Measurements from ENCODE around the gene SYT11. TPM values are rescaled to one million over a fixed set of nuclear protein-coding genes. Genes with fewer than 3 reads are reported as not detected.

Gene SYT11
- total RNA-seq, 1 donor from 2014 or later, result 15.4 TPM

DNA sequence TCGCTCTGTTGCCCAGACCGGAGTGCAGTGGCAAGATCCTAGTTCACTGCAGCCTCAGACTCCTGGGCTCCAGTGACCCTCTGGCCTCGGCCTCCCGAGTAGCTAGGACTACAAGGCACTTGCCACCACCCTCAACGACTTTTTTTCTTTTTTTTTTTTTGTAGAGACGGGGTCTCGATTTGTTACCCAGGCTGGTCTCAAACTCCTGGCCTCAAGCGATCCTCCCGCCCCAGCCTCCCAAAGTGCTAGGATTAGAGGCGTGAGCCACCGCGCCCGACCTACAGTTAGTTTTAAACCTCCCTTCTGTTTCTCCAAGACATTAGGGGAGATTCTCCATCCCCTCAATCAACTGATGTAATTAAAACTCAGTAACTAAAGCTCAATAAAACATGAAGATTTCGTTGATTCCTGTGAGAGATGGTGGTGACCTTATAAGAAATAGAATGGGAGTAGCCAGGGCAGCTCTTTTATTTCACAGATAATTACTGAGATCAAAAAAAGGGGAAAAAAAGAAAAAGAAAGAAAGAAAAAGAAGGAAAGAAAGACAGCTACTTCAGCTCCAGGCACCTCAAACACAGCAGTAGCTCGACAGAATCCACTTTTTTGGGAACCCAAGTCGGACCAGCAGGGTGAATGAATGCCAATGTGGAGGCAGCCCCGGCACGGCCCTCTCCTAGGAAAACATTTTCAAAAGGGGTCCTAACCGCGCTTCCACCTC is 3.0 kb upstream of the SYT11 start:
- TF ChIP-seq, protein P1, sequence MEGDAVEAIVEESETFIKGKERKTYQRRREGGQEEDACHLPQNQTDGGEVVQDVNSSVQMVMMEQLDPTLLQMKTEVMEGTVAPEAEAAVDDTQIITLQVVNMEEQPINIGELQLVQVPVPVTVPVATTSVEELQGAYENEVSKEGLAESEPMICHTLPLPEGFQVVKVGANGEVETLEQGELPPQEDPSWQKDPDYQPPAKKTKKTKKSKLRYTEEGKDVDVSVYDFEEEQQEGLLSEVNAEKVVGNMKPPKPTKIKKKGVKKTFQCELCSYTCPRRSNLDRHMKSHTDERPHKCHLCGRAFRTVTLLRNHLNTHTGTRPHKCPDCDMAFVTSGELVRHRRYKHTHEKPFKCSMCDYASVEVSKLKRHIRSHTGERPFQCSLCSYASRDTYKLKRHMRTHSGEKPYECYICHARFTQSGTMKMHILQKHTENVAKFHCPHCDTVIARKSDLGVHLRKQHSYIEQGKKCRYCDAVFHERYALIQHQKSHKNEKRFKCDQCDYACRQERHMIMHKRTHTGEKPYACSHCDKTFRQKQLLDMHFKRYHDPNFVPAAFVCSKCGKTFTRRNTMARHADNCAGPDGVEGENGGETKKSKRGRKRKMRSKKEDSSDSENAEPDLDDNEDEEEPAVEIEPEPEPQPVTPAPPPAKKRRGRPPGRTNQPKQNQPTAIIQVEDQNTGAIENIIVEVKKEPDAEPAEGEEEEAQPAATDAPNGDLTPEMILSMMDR (IDR thresholded peaks at IDR 0.05; ENCODE audit: unreplicated experiment), result no peak
- Mint-ChIP-seq H3K27me3 (ENCODE audit: unreplicated experiment) (peaks cover 12% of the 10 kb centered on the region), H3K36me3 (ENCODE audit: low read depth, unreplicated experiment) (peaks cover 21% of the 10 kb centered on the region), H3K4me3 (ENCODE audit: unreplicated experiment) (peak overlapping the region; percentile 100), H3K27ac (ENCODE audit: unreplicated experiment) (peak overlapping the region; percentile 100), H3K4me1 (ENCODE audit: unreplicated experiment) (peaks cover 26% of the 10 kb centered on the region), H3K9me3 (ENCODE audit: unreplicated experiment) (no peaks in the 10 kb centered on the region)
- DNase-seq (ENCODE audit: low spot score), result no peak

GRCh38 chr1:155856975-155857930 is 2.1 kb upstream of the SYT11 start, which contains the start of gene GON4L:
Gene GON4L (minus strand): TSS chr1:155857214. CDS start chr1:155853780, 3,434 bp downstream.
- Mint-ChIP-seq H3K4me1 (ENCODE audit: unreplicated experiment) (peaks cover 23% of the 10 kb centered on the region), H3K4me3 (ENCODE audit: unreplicated experiment) (peak within 1 kb of the TSS; percentile 100), H3K27ac (ENCODE audit: unreplicated experiment) (peak within 1 kb of the TSS; percentile 100), H3K27me3 (ENCODE audit: unreplicated experiment) (peaks cover 14% of the 10 kb centered on the region), H3K36me3 (ENCODE audit: low read depth, unreplicated experiment) (peaks cover 18% of the 10 kb centered on the region), H3K9me3 (ENCODE audit: unreplicated experiment) (no peaks in the 10 kb centered on the region)
- TF ChIP-seq, protein P1 (IDR thresholded peaks at IDR 0.05; ENCODE audit: unreplicated experiment), result no peak
- peak; percentile 84 for DNase-seq (ENCODE audit: low spot score)

DNA sequence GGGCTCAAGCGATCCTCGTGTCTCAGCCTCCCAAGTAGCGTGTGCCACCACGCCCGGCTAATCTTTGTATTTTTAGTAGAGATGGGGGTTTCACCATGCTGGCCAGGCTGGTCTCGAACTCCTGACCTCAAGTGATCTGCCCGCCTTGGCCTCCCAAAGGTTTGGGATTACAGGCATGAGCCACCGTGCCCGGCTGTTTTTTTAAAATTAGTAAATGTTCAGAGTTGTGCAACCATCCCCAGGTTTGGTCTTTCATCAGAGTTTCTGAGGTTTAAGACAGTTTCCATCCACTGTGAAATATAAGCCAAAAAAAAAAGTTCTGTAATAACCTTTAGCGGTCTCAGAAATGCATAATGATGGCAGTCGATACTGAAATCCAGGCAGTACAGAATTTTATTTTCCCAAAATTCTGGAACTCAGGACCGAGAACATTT is 550 bp upstream of the SYT11 start:
- Mint-ChIP-seq H3K27ac (ENCODE audit: unreplicated experiment) (peak overlapping the region; percentile 70), H3K4me1 (ENCODE audit: unreplicated experiment) (peaks cover 22% of the 10 kb centered on the region), H3K4me3 (ENCODE audit: unreplicated experiment) (peak overlapping the region; percentile 87), H3K27me3 (ENCODE audit: unreplicated experiment) (peaks cover 14% of the 10 kb centered on the region), H3K9me3 (ENCODE audit: unreplicated experiment) (no peaks in the 10 kb centered on the region), H3K36me3 (ENCODE audit: low read depth, unreplicated experiment) (peaks cover 5% of the 10 kb centered on the region)
- no peak for DNase-seq (ENCODE audit: low spot score)
- TF ChIP-seq, protein P1 (IDR thresholded peaks at IDR 0.05; ENCODE audit: unreplicated experiment), result no peak

DNA sequence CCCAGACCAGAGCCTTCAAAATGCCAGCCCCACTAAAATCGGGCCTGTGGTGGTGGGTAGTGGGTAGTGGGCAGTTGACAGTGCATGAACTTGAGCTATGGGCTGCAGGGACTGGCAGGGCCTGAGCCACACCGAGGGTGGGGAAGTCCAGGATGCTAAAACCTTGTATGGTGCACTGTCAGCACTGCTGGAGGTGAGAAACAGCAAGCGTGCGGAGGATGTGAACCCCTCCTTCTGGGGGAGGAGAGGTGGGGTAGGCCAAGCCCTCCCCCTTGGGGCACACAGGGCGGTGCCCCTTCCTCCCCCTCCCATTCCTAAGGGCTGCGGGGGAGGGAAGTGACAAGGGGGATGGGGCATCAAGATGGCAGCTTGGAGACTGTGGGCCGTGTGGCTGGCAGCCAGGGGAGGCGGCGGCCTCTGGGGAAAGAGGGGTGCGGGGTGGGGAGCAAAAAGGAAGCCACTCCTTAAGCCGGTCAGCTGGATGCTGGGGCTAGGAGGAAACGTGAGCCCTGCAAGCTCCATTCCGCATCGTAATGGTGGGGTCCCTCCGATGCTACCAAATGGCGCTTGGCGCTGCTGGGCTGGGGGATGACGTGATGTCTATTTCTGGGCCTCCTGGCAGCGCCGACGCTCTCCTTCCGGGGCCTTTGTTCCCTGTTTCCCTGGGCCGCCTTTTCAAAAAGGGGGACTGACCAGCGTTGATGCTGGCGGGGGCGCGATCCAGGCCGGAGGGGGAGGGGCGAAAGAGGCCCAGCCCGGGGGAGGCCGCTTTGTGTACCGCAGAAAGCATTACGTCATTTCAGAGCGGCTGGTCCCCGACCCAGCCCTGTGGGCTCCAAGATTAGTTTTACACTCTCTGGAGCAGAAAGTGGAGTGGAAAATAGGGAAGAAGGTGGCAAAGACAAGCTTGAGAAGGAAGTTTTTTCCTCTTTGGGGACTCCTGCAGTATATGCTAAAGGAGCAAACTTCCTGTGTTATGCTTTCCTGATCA is 809 bp downstream of the SYT11 start:
- H3K27me3 Mint-ChIP-seq (ENCODE audit: unreplicated experiment), result peaks cover 14% of the 10 kb centered on the region
- peak; percentile 76 for DNase-seq (ENCODE audit: low spot score)
- H3K36me3 Mint-ChIP-seq (ENCODE audit: low read depth, unreplicated experiment), result peaks cover 1% of the 10 kb centered on the region
- peaks cover 20% of the 10 kb centered on the region for H3K4me1 Mint-ChIP-seq (ENCODE audit: unreplicated experiment)
- TF ChIP-seq, protein P1 (IDR thresholded peaks at IDR 0.05; ENCODE audit: unreplicated experiment), result no peak
- no peaks in the 10 kb centered on the region for H3K9me3 Mint-ChIP-seq (ENCODE audit: unreplicated experiment)
- peak overlapping the region; percentile 88 for H3K27ac Mint-ChIP-seq (ENCODE audit: unreplicated experiment)
- peak overlapping the region; percentile 87 for H3K4me3 Mint-ChIP-seq (ENCODE audit: unreplicated experiment)

Data from endothelial cell (in vitro differentiated cells).